Peyer's patch (tissue), 4 donors: Measurements from ENCODE around the gene TBC1D10B.
A peak's percentile ranks its signal among the peaks of the same experiment; 100 is the strongest.

ENCODE experiments used
- POLR2A ChIP-seq, 2 donors: fragments of 450-650 bp; IDR thresholded peaks; one replicate each; pipeline ENCODE4 v1.5.1; 2017; ENCODE audit warnings: antibody characterized with exemption in 2 of 2, mild to moderate bottlenecking in 2 of 2, moderate library complexity in 2 of 2
- TF ChIP-seq, protein P1 (sequence below), 6 experiments: fragments of 450-650 bp in 4 of 6; fragments of 200-600 bp in 2 of 6; sonication (generic) in 1 of 6; IDR thresholded peaks; one replicate each; pipeline ENCODE4 v1.5.1; 2017 to 2019; ENCODE audit warnings: antibody characterized with exemption in 6 of 6, mild to moderate bottlenecking in 3 of 6, moderate library complexity in 1 of 6

DNA sequence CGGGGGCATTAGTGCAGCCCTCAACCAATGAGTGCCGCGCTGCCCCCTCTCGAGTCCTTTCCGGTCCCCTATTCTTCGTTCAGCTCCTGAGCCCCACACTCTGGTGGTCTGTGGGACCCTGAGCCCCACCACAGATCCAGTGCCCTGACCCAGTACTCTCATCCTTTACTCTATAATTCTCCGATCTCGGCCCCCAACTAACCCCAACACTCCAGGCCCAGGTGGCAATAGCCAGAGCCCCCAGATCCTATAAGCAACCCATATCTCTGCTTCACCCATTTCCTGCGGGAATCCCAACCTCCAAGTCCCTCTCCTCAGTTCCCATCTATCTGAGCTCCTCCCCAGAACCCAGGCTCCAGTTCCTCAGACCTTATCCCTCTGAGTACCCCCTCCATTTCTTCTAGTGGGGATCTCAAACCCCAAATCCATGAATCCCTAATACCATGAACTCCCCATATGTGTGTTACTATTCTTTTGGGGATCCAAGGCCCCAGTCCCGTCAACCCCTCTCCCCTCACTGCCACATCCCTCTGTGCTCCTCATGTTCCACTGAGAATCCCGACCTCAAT is 1.0 kb upstream of the TBC1D10B start:
- TF ChIP-seq, protein P1, sequence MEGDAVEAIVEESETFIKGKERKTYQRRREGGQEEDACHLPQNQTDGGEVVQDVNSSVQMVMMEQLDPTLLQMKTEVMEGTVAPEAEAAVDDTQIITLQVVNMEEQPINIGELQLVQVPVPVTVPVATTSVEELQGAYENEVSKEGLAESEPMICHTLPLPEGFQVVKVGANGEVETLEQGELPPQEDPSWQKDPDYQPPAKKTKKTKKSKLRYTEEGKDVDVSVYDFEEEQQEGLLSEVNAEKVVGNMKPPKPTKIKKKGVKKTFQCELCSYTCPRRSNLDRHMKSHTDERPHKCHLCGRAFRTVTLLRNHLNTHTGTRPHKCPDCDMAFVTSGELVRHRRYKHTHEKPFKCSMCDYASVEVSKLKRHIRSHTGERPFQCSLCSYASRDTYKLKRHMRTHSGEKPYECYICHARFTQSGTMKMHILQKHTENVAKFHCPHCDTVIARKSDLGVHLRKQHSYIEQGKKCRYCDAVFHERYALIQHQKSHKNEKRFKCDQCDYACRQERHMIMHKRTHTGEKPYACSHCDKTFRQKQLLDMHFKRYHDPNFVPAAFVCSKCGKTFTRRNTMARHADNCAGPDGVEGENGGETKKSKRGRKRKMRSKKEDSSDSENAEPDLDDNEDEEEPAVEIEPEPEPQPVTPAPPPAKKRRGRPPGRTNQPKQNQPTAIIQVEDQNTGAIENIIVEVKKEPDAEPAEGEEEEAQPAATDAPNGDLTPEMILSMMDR (IDR thresholded peaks at IDR 0.05), result peak in 1 of 6 experiments; percentile 1
- TF ChIP-seq POLR2A (IDR thresholded peaks at IDR 0.05), result peak; percentile 47 to 48
